MCF 10A (cell line): ENCODE data around the gene AOC2. TPM values are rescaled to one million over a fixed set of nuclear protein-coding genes. Genes with fewer than 3 reads are reported as not detected.
"Not testable (repeated sequence)": the region's sequence is repeated elsewhere in the genome, so short reads cannot be mapped to it uniquely, and the experiment has no call there.

Experiments used
- BruUV-seq: library from RNA; stranded (reverse); fragments of 400-500 nt; replicated peaks from 2 replicates; lab custom pipeline; 2021; lab: Mats Ljungman, UMichigan
- CTCF ChIA-PET: fragments of 300-600 bp; sonication (Branson Sonifier 250); formaldehyde crosslinking; extraction: SDS; loops from one replicate; lab custom pipeline; 2021; ENCODE audit warnings: antibody characterized with exemption, inconsistent platforms; lab: Yijun Ruan, JAX
- POLR2A ChIA-PET: fragments of 300-600, 350-650 bp; sonication (Branson Sonifier 250); formaldehyde crosslinking; extraction: SDS; loops from one replicate; lab custom pipeline; 2020; ENCODE audit warnings: antibody characterized with exemption, inconsistent platforms; lab: Yijun Ruan, JAX
- DNase-seq: peaks from one replicate; pipeline ENCODE4 v3.0.0-alpha.2; 2018; ENCODE audit not compliant: unreplicated experiment
- H3K27ac Mint-ChIP-seq: one replicate; pipeline ENCODE4 v1.8.0; 2022; ENCODE audit warnings: mild to moderate bottlenecking, low read depth, mixed read lengths; ENCODE audit not compliant: unreplicated experiment
- H3K27me3 Mint-ChIP-seq: one replicate; pipeline ENCODE4 v1.8.0; 2022; ENCODE audit warnings: mixed read lengths; ENCODE audit not compliant: insufficient read depth, unreplicated experiment
- H3K36me3 Mint-ChIP-seq: one replicate; pipeline ENCODE4 v1.8.0; 2022; ENCODE audit warnings: mild to moderate bottlenecking, moderate library complexity, mixed read lengths; ENCODE audit not compliant: insufficient read depth, unreplicated experiment
- H3K4me1 Mint-ChIP-seq: one replicate; pipeline ENCODE4 v1.8.0; 2022; ENCODE audit warnings: mixed read lengths; ENCODE audit not compliant: insufficient read depth, unreplicated experiment
- H3K4me3 Mint-ChIP-seq: one replicate; pipeline ENCODE4 v1.8.0; 2022; ENCODE audit warnings: mild to moderate bottlenecking, moderate library complexity, mixed read lengths; ENCODE audit not compliant: unreplicated experiment
- H3K9me3 Mint-ChIP-seq: one replicate; pipeline ENCODE4 v1.8.0; 2022; ENCODE audit warnings: mixed read lengths; ENCODE audit not compliant: unreplicated experiment
- CTCF ChIP-seq: fragments of 200-600 bp; IDR thresholded peaks from one replicate; pipeline ENCODE4 v1.8.0; 2022; ENCODE audit warnings: antibody characterized with exemption, mild to moderate bottlenecking; ENCODE audit not compliant: unreplicated experiment
- intact Hi-C: fragments of 100-400 bp; cut with micrococcal nuclease; formaldehyde crosslinking; loops from 2 replicates; pipeline ENCODE4 v1.14.1; 2022
- total RNA-seq: library from RNA; stranded (reverse); gene quantifications from 2 replicates; pipeline ENCODE4 v1.2.3, GENCODE V29; 2022

The AOC2 gene
- total RNA-seq, 1 experiment from 2014 or later: 2.6 TPM

- CTCF ChIA-PET: no interaction called here
- H3K4me1 Mint-ChIP-seq: no peaks in the 10 kb centered on the region
These were observed 24.0 kb downstream of the AOC2 start for GRCh38 chr17:42868338-42868737.

GRCh38 chr17:42871647-42872046, 27.3 kb downstream of the AOC2 start:
- H3K4me3 Mint-ChIP-seq: no peak overlapping the region
- DNase-seq: no peak
- BruUV-seq: no TSS peak
- H3K27ac Mint-ChIP-seq: no peak overlapping the region
- H3K4me1 Mint-ChIP-seq: no peaks in the 10 kb centered on the region
- TF ChIP-seq CTCF: no peak
- POLR2A ChIA-PET: no interaction called here
- intact Hi-C loops: no loop called here
- peaks cover 19% of the 10 kb centered on the region for H3K9me3 Mint-ChIP-seq
- H3K36me3 Mint-ChIP-seq: no peaks in the 10 kb centered on the region
- H3K27me3 Mint-ChIP-seq: peaks cover 12% of the 10 kb centered on the region
- CTCF ChIA-PET: no interaction called here

More at GRCh38 chr17:42868338-42868737, 24.0 kb downstream of the AOC2 start:
- POLR2A ChIA-PET: no interaction called here
- H3K9me3 Mint-ChIP-seq: peaks cover 19% of the 10 kb centered on the region
- no peak for TF ChIP-seq CTCF
- H3K27ac Mint-ChIP-seq: no peak overlapping the region
- H3K4me3 Mint-ChIP-seq: no peak overlapping the region
- no TSS peak for BruUV-seq
- no peaks in the 10 kb centered on the region for H3K36me3 Mint-ChIP-seq
- peaks cover 39% of the 10 kb centered on the region for H3K27me3 Mint-ChIP-seq
- intact Hi-C loops: no loop called here
- no peak for DNase-seq

GRCh38 chr17:42872251-42872965, 28.0 kb downstream of the AOC2 start:
- Mint-ChIP-seq H3K4me3 (no peak overlapping the region), H3K27me3 (peaks cover 12% of the 10 kb centered on the region), H3K4me1 (no peaks in the 10 kb centered on the region), H3K27ac (no peak overlapping the region), H3K9me3 (peaks cover 19% of the 10 kb centered on the region), H3K36me3 (no peaks in the 10 kb centered on the region)
- ChIA-PET POLR2A (no interaction called here), CTCF (no interaction called here)
- no TSS peak for BruUV-seq
- intact Hi-C loops: no loop called here
- no peak for TF ChIP-seq CTCF
- no peak for DNase-seq

- TF ChIP-seq CTCF: no peak
- Mint-ChIP-seq H3K9me3 (peaks cover 19% of the 10 kb centered on the region), H3K27me3 (peaks cover 21% of the 10 kb centered on the region), H3K4me1 (no peaks in the 10 kb centered on the region), H3K36me3 (no peaks in the 10 kb centered on the region), H3K27ac (no peak overlapping the region), H3K4me3 (no peak overlapping the region)
- intact Hi-C loops: no loop called here
- CTCF ChIA-PET: no interaction called here
- BruUV-seq: no TSS peak
- DNase-seq: no peak
- POLR2A ChIA-PET: no interaction called here
These were observed 28.9 kb downstream of the AOC2 start for GRCh38 chr17:42873315-42873714.

GRCh38 chr17:42873932-42874695, 29.7 kb downstream of the AOC2 start:
- DNase-seq, BruUV-seq, H3K27ac Mint-ChIP-seq, H3K4me3 Mint-ChIP-seq, POLR2A ChIA-PET, intact Hi-C loops, H3K36me3 Mint-ChIP-seq, H3K4me1 Mint-ChIP-seq, CTCF ChIA-PET: not testable (repeated sequence)
- Mint-ChIP-seq H3K9me3 (peaks cover 19% of the 10 kb centered on the region), H3K27me3 (peaks cover 28% of the 10 kb centered on the region)
